PC-3 (cell line): ENCODE results near the gene SMCO1. TPM values are rescaled to one million over a fixed set of nuclear protein-coding genes. Genes with fewer than 3 reads are reported as not detected.

ENCODE experiments used
- ATAC-seq: fragments of 200-7000 bp; cut with Tn5 transposase; 2 replicates; pipeline ENCODE4 v1.9.1; 2020; ENCODE audit warnings: mild to moderate bottlenecking, moderate library complexity
- BruUV-seq: library from RNA; stranded (reverse); fragments of 400-500 nt; replicated peaks from 2 replicates; lab custom pipeline; 2021; lab: Mats Ljungman, UMichigan
- CTCF ChIA-PET: fragments of 300-600 bp; sonication (Branson Sonifier 250); formaldehyde crosslinking; loops from one replicate; lab custom pipeline; 2022; ENCODE audit warnings: antibody characterized with exemption; lab: Charles Lee
- POLR2A ChIA-PET: fragments of 300-600 bp; sonication (Branson Sonifier 250); formaldehyde crosslinking; loops from one replicate; lab custom pipeline; 2022; ENCODE audit warnings: antibody characterized with exemption; ENCODE audit not compliant: unreplicated experiment; lab: Charles Lee
- DNase-seq: peaks from one replicate; pipeline ENCODE4 v3.0.0-alpha.2; 2015
- H2AFZ ChIP-seq: fragments of 300-600 bp; sonication (generic); 2 replicates; pipeline ENCODE4 v1.6.0; 2016; ENCODE audit warnings: antibody characterized with exemption, low read length
- H3F3A ChIP-seq: fragments of 300-600 bp; sonication (generic); one replicate; pipeline ENCODE4 v1.6.0; 2017; ENCODE audit warnings: antibody characterized with exemption, low read length, control low read depth, mild to moderate bottlenecking; ENCODE audit not compliant: unreplicated experiment
- H3K27ac ChIP-seq: fragments of 300-600 bp; sonication (generic); 2 replicates; pipeline ENCODE4 v1.5.1; 2016; ENCODE audit warnings: mild to moderate bottlenecking, low read length
- H3K27me3 ChIP-seq: fragments of 300-600 bp; sonication (generic); 2 replicates; pipeline ENCODE4 v1.6.1; 2016; ENCODE audit warnings: low read length, mixed read lengths
- H3K36me3 ChIP-seq: fragments of 300-600 bp; sonication (generic); 2 replicates; pipeline ENCODE4 v1.6.1; 2016; ENCODE audit warnings: low read depth, mixed run types, low read length, mixed read lengths
- H3K4me1 ChIP-seq: fragments of 300-600 bp; sonication (generic); 2 replicates; pipeline ENCODE4 v1.5.1; 2016; ENCODE audit warnings: low read length; ENCODE audit not compliant: insufficient read depth
- H3K4me2 ChIP-seq: fragments of 300-600 bp; sonication (generic); 2 replicates; pipeline ENCODE4 v1.6.0; 2016; ENCODE audit warnings: low read length
- H3K4me3 ChIP-seq: fragments of 300-600 bp; sonication (generic); 2 replicates; pipeline ENCODE4 v1.5.1; 2016; ENCODE audit warnings: mild to moderate bottlenecking, low read length, mixed read lengths
- H3K79me2 ChIP-seq: fragments of 300-600 bp; sonication (generic); 2 replicates; pipeline ENCODE4 v1.6.1; 2017; ENCODE audit warnings: low read length, mixed read lengths
- H3K9ac ChIP-seq: fragments of 300-600 bp; sonication (generic); 2 replicates; pipeline ENCODE4 v1.6.0; 2016; ENCODE audit warnings: mild to moderate bottlenecking, low read length
- H3K9me2 ChIP-seq: fragments of 300-600 bp; sonication (generic); replicated peaks from 2 replicates; pipeline ENCODE4 v1.6.1; 2016; ENCODE audit warnings: mixed run types, low read length, mixed read lengths
- H3K9me3 ChIP-seq: fragments of 300-600 bp; sonication (generic); 2 replicates; pipeline ENCODE4 v1.6.1; 2016; ENCODE audit warnings: low read length, mixed read lengths
- H4K20me1 ChIP-seq: fragments of 300-600 bp; sonication (generic); 2 replicates; pipeline ENCODE4 v1.6.1; 2016; ENCODE audit warnings: low read length, mixed read lengths
- EZH2 ChIP-seq: fragments of 300-600 bp; sonication (generic); IDR thresholded peaks from one replicate; pipeline ENCODE4 v1.6.1; 2017; ENCODE audit warnings: antibody characterized with exemption, mild to moderate bottlenecking, low read length; ENCODE audit not compliant: unreplicated experiment
- EZH2phosphoT487 ChIP-seq: fragments of 300-600 bp; sonication (generic); IDR thresholded peaks from 2 replicates; pipeline ENCODE4 v1.6.1; 2018; ENCODE audit warnings: mild to moderate bottlenecking, antibody characterized with exemption, low read length, borderline replicate concordance
- intact Hi-C: fragments of 100-400 bp; cut with micrococcal nuclease; formaldehyde crosslinking; loops from 2 replicates; pipeline ENCODE4 v1.9.0; 2023
- total RNA-seq: library from RNA; depleted of rRNA; stranded (reverse); fragments of >200 nt; gene quantifications from 2 replicates; pipeline ENCODE4 v1.2.3, GENCODE V29; 2014
- TF ChIP-seq, protein P1 (sequence below): fragments of 300-600 bp; sonication (generic); conservative IDR thresholded peaks from 2 replicates; pipeline ENCODE4 v1.5.1; 2017; ENCODE audit warnings: antibody characterized with exemption, low read depth, mild to moderate bottlenecking, low read length

The SMCO1 gene
- total RNA-seq, 1 experiment from 2014 or later, result not detected

- H3K4me2 ChIP-seq, result no peak overlapping the region
- H3K4me3 ChIP-seq, result no peak overlapping the region
- H4K20me1 ChIP-seq, result 0 out of 2 replicates have a peak, but pooled peaks cover 4% of the 10 kb centered on the region
- POLR2A ChIA-PET, result no interaction called here
- CTCF ChIA-PET, result no interaction called here
- H3K4me1 ChIP-seq, result no peaks in the 10 kb centered on the region
- peaks cover 25% of the 10 kb centered on the region for H3K36me3 ChIP-seq
- no peaks in the 10 kb centered on the region for H3F3A ChIP-seq
- H3K27me3 ChIP-seq, result no peaks in the 10 kb centered on the region
- no peak for DNase-seq
- TF ChIP-seq, protein P1, sequence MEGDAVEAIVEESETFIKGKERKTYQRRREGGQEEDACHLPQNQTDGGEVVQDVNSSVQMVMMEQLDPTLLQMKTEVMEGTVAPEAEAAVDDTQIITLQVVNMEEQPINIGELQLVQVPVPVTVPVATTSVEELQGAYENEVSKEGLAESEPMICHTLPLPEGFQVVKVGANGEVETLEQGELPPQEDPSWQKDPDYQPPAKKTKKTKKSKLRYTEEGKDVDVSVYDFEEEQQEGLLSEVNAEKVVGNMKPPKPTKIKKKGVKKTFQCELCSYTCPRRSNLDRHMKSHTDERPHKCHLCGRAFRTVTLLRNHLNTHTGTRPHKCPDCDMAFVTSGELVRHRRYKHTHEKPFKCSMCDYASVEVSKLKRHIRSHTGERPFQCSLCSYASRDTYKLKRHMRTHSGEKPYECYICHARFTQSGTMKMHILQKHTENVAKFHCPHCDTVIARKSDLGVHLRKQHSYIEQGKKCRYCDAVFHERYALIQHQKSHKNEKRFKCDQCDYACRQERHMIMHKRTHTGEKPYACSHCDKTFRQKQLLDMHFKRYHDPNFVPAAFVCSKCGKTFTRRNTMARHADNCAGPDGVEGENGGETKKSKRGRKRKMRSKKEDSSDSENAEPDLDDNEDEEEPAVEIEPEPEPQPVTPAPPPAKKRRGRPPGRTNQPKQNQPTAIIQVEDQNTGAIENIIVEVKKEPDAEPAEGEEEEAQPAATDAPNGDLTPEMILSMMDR, result no peak
- TF ChIP-seq EZH2, result no peak
- no peak overlapping the region for H3K9ac ChIP-seq
- no peak for ATAC-seq
- H3K79me2 ChIP-seq, result peaks cover 55% of the 10 kb centered on the region
- intact Hi-C loops, result loop anchor here (5.0 kb wide), 1 partner anchor 73 kb away; no protein-coding TSS in a partner anchor
- H3K9me3 ChIP-seq, result no peaks in the 10 kb centered on the region
- no peak overlapping the region for H2AFZ ChIP-seq
- no peak overlapping the region for H3K27ac ChIP-seq
- no TSS peak for BruUV-seq
- no peaks in the 10 kb centered on the region for H3K9me2 ChIP-seq
Observed at GRCh38 chr3:196489747-196490146, 25.4 kb downstream of the SMCO1 start.

DNA sequence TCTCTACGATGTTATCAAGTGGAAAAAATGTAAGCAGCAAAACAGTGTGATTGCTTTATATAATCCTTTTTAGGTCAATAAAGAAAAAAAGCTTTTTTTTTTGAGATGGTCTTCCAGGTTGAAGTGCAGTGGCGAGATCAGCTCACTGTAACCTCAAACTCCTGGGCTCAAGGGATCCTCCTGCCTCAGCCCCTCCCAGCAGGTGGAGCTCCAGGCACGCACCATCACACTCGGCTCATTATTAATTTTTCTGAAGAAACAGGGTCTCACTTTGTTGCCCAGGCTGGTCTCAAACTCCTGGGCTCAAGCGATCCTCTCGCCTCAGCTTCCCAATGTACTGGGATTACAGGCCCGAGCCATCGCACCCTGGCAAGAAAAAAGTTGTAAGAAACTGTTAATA lies 28.9 kb downstream of the SMCO1 start:
- TF ChIP-seq, protein P1, result peak; percentile 67
- TF ChIP-seq EZH2, result no peak
- Histone ChIP-seq H3K4me1 (no peaks in the 10 kb centered on the region), H3K4me3 (no peak overlapping the region), H3K4me2 (no peak overlapping the region), H2AFZ (no peak overlapping the region), H3K36me3 (peaks cover 44% of the 10 kb centered on the region), H3F3A (no peaks in the 10 kb centered on the region), H3K27me3 (no peaks in the 10 kb centered on the region), H3K9ac (no peak overlapping the region), H3K9me3 (no peaks in the 10 kb centered on the region), H4K20me1 (no peaks in the 10 kb centered on the region), H3K27ac (no peak overlapping the region), H3K79me2 (peaks cover 25% of the 10 kb centered on the region), H3K9me2 (no peaks in the 10 kb centered on the region)
- DNase-seq, result peak; percentile 28
- CTCF ChIA-PET, result interaction anchor here (0.6 to 1.0 kb wide), 4 partner anchors 30 to 87 kb away, joined by 3 to 4 read pairs (median 4); no protein-coding TSS in a partner anchor
- intact Hi-C loops, result loop anchor here (2.0 to 5.0 kb wide), 3 partner anchors 15 to 76 kb away; no protein-coding TSS in a partner anchor
- no TSS peak for BruUV-seq
- POLR2A ChIA-PET, result interaction anchor here (0.6 to 0.7 kb wide), 2 partner anchors 16 to 34 kb away, joined by 3 to 5 read pairs; no protein-coding TSS in a partner anchor
- no peak for ATAC-seq

DNA sequence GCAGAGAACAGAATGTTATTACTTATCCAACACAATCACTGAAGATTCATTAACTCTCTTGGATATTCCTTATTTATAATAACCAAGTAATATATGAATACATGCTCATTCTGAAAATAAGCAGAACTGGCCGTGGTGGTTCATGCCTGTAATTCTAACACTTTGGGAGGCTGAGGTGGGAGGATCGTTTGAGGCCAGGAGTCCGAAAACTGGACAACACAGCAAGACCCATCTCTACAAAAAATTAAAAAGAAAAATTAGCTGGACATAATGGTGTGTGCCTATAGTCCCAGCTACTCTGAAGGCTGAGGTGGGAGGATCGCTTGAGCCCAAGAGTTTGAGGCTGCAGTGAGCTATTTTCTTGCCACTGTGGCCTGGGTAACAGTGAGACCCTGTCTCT lies 37.5 kb downstream of the SMCO1 start:
- CTCF ChIA-PET, result interaction anchor here (0.6 kb wide), 1 partner anchor 113 kb away, joined by 6 read pairs; no protein-coding TSS in a partner anchor
- DNase-seq, result no peak
- intact Hi-C loops, result no loop called here

More for the DNA sequence above, 37.5 kb downstream of the SMCO1 start:
- Histone ChIP-seq H3K27ac (no peak overlapping the region), H3K4me2 (no peak overlapping the region), H3K9ac (no peak overlapping the region), H3K4me1 (no peaks in the 10 kb centered on the region), H3K79me2 (no peaks in the 10 kb centered on the region), H4K20me1 (no peaks in the 10 kb centered on the region), H2AFZ (no peak overlapping the region), H3K27me3 (no peaks in the 10 kb centered on the region), H3K36me3 (peaks cover 41% of the 10 kb centered on the region; the same call in 1 of the 2 replicates), H3K9me2 (no peaks in the 10 kb centered on the region), H3K4me3 (no peak overlapping the region), H3F3A (no peaks in the 10 kb centered on the region), H3K9me3 (no peaks in the 10 kb centered on the region)
- TF ChIP-seq EZH2phosphoT487, result no peak
- TF ChIP-seq, protein P1, result no peak
- TF ChIP-seq EZH2, result no peak
- BruUV-seq, result no TSS peak
- ATAC-seq, result no peak
- POLR2A ChIA-PET, result no interaction called here
